ENCODE results near the gene CORO2B. TPM values are rescaled to one million over a fixed set of nuclear protein-coding genes. Genes with fewer than 3 reads are reported as not detected.
"Not testable (repeated sequence)": the region's sequence is repeated elsewhere in the genome, so short reads cannot be mapped to it uniquely, and the experiment has no call there.

The CORO2B gene
- total and polyA plus RNA-seq, 11 donors, result 3.0 to 9.1 (median 5.0) TPM

DNA sequence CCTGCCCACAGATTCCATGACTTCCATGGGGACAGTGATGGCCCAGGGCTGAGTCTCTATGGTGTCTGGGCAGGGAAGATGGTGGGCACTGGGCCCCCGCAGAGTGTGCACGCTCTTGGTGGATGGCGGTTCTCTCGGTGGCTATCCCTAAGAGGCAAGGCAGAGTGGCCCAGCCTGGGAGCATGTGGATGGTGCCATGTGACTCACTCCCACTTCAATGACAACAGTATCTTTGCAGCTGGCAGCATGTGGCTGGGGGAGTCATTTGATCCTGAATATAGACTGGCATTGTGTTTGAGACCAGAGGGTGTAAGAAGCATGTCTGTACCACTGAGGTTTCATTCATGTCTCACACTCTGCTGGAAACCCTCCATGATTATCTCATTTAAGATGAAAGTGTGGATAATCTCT lies 101.2 kb downstream of the CORO2B start:
- 76 to 89% (median 83%) methylated on average over 4 of the region's 4 CpGs for WGBS, 4 donors
- no peak for DNase-seq
- Histone ChIP-seq H3K36me3 (no peaks in the 10 kb centered on the region), H3K4me1 (peaks cover 0 to 33% (median 7%) of the 10 kb centered on the region in 12 donors), H3K27me3 (no peaks in the 10 kb centered on the region), H3K4me3 (no peak overlapping the region), H3K9me3 (no peaks in the 10 kb centered on the region), H3K27ac (no peak overlapping the region)
- no peak for TF ChIP-seq POLR2A (IDR thresholded peaks at IDR 0.05)
- TF ChIP-seq, protein P1, sequence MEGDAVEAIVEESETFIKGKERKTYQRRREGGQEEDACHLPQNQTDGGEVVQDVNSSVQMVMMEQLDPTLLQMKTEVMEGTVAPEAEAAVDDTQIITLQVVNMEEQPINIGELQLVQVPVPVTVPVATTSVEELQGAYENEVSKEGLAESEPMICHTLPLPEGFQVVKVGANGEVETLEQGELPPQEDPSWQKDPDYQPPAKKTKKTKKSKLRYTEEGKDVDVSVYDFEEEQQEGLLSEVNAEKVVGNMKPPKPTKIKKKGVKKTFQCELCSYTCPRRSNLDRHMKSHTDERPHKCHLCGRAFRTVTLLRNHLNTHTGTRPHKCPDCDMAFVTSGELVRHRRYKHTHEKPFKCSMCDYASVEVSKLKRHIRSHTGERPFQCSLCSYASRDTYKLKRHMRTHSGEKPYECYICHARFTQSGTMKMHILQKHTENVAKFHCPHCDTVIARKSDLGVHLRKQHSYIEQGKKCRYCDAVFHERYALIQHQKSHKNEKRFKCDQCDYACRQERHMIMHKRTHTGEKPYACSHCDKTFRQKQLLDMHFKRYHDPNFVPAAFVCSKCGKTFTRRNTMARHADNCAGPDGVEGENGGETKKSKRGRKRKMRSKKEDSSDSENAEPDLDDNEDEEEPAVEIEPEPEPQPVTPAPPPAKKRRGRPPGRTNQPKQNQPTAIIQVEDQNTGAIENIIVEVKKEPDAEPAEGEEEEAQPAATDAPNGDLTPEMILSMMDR (IDR thresholded peaks at IDR 0.05), result no peak
- peak in 2 of 4 donors; percentile 7 to 49 for ATAC-seq
- intact Hi-C loops (cut with DNase I), result loop anchor here in 6 of 10 donors (5.0 to 10.0 kb wide), 3 partner anchors 147 to 375 kb away; no protein-coding TSS in a partner anchor

DNA sequence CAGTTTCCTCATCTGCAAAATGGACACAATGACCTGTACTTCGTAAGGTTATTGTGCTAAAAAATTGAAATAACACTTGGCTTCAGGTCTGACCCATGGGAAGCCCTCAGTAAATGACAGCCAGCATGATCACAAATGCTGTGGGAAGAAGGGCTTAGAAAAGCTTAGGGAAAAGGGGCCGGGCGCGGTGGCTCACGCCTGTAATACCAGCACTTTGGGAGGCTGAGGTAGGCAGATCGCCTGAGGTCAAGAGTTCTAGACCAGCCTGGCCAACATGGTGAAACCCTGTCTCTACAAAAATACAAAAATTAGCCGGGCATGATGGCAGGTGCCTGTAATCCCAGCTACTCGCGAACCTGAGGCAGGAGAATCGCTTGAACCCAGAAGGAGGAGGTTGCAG lies 102.0 kb downstream of the CORO2B start:
- not testable (repeated sequence) for H3K4me3 ChIP-seq, H3K9me3 ChIP-seq, H3K27ac ChIP-seq, DNase-seq, H3K36me3 ChIP-seq, H3K27me3 ChIP-seq, ATAC-seq
- 90 to 97% (median 96%) methylated on average over 10 of the region's 10 CpGs for WGBS, 4 donors
- peaks cover 0 to 25% (median under 1%) of the 10 kb centered on the region in 12 donors for H3K4me1 ChIP-seq
- intact Hi-C loops (cut with DNase I), result loop anchor here in 1 of 10 donors (5.0 kb wide), 1 partner anchor 147 kb away; no protein-coding TSS in a partner anchor

DNA sequence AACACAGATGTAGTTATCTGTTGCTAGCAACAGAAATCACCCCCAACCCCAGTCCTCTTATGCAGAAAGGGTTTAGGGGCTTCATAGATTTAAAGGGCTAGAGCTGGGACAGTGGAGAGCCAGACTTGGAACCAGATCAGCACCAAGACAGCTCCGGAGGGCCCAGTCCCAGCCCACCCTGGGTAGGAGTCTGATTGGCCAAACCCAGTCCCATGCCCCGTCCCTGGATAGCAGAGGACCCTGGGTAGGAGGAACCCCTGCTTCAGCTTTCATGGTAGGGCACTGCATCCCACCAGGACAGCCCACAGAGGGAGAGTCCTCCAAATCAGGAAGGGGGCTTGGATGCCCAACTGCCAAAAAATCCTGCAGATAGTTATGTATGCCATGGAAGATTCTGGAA lies 103.0 kb downstream of the CORO2B start:
- Histone ChIP-seq H3K27me3 (no peaks in the 10 kb centered on the region), H3K4me1 (peaks cover 0 to 25% (median 0%) of the 10 kb centered on the region in 12 donors), H3K27ac (no peak overlapping the region), H3K9me3 (no peaks in the 10 kb centered on the region), H3K36me3 (no peaks in the 10 kb centered on the region), H3K4me3 (no peak overlapping the region)
- whole genome bisulfite sequencing, 4 donors, result 81 to 92% (median 84%) methylated on average over 2 of the region's 2 CpGs
- TF ChIP-seq, protein P1 (IDR thresholded peaks at IDR 0.05), result no peak
- no peak for TF ChIP-seq POLR2A (IDR thresholded peaks at IDR 0.05)
- DNase-seq (no peak), ATAC-seq (no peak)
- intact Hi-C loops (cut with DNase I), result loop anchor here in 1 of 10 donors (5.0 kb wide), 1 partner anchor 145 kb away; no protein-coding TSS in a partner anchor

DNA sequence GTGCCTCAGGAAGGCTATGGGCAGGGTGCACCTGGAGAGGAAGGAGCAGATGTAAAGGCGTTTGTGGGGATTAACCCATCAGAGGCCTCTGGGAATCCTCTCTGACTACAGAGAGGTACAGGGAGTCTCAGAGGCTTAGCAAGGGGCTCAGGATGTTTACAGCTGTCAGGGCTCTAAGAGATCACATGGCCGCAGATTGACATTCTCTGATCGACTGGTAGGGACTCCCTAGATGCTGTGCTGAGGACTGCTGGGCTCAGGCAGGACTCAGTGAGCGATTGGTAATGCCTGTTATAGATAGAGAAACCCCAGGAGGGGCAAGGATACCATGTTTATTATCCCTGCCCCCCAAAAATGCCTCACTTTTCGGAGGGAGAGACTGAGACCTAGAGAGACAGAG lies 103.5 kb downstream of the CORO2B start:
- intact Hi-C loops (cut with DNase I), result loop anchor here in 1 of 10 donors (5.0 kb wide), 1 partner anchor 145 kb away; no protein-coding TSS in a partner anchor
- DNase-seq, result no peak

More for the DNA sequence above, 103.5 kb downstream of the CORO2B start:
- Histone ChIP-seq H3K27me3 (no peaks in the 10 kb centered on the region), H3K27ac (no peak overlapping the region), H3K4me3 (no peak overlapping the region), H3K9me3 (no peaks in the 10 kb centered on the region), H3K36me3 (no peaks in the 10 kb centered on the region), H3K4me1 (peaks cover 0 to 25% (median 0%) of the 10 kb centered on the region in 12 donors)
- ATAC-seq, result no peak
- WGBS, 4 donors, result 64 to 86% (median 80%) methylated on average over 5 of the region's 5 CpGs
- TF ChIP-seq POLR2A (IDR thresholded peaks at IDR 0.05), result no peak
- TF ChIP-seq, protein P1 (IDR thresholded peaks at IDR 0.05), result no peak
